Measurements from ENCODE around the gene ANTXR1.

The ANTXR1 gene

DNA sequence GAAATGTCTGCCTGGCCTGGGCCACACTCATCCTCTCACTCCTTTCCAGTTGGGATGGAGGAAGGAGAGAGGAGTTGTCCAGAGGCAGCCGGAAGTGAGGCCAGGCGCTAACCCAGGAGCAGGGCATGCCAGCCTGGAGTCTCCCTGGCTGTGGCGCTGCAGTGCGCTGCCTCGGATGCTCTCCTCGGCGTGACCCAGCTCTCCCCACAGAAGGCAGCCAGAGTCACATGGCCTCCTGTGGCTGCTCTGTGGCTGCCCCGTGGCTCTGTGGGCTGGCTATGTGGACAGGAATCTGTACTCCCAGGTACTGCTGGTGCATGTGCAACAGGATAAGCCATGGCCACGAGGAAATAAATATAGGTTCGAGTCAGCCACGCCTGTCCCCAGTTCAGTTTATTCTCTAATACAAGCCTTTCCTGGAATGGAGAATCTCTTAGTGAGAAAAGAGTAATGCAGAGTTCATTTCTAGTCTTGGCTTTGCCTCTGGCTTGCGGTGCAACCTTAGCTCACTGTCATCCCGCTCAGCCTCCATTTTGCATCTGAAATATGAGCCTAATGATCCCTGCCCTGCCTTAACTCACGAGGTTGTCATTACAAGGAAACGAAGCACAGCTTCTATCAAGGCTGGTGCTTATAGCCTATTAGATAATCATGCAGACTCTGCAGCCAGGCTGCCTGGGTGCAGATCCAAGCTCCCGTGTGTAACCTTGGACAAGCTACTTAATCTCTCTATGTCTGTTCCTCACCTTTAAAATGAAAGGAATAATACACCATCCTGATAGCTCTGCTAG, 106.3 kb downstream of the ANTXR1 start:
- H3K27ac Mint-ChIP-seq: no peak overlapping the region
- no peak for ATAC-seq (replicated peaks)
- no peaks in the 10 kb centered on the region for H3K4me1 Mint-ChIP-seq
- H3K27me3 Mint-ChIP-seq: peaks cover 0 to 5% of the 10 kb centered on the region in 2 donors
- H3K36me3 Mint-ChIP-seq: no peaks in the 10 kb centered on the region
- H3K9me3 Mint-ChIP-seq: no peaks in the 10 kb centered on the region
- no peak overlapping the region for H3K4me3 Mint-ChIP-seq
- no peak for DNase-seq

DNA sequence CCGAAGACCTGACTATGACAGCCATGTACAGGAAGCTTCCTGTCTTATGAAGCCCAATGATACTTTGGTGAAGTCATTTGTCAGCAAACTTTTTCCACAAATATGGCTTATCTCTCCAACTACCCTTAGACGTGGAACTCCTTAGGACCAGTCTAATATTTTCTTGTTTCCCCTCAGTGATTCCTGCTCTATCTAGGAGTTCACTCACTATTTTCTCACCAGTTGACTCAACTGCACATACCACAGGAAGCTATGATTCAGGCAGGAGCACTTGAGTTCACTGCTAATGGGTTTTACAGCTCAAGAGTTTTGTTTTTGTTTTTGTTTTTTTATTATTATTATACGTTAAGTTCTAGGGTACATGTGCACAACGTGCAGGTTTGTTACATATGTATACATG, 109.3 kb downstream of the ANTXR1 start:
- no peaks in the 10 kb centered on the region for H3K4me1 Mint-ChIP-seq
- ATAC-seq (replicated peaks) (no peak), DNase-seq (no peak)
- H3K27me3 Mint-ChIP-seq: peaks cover 2 to 10% of the 10 kb centered on the region in 2 donors
- H3K4me3 Mint-ChIP-seq: no peak overlapping the region
- H3K27ac Mint-ChIP-seq: no peak overlapping the region
- H3K36me3 Mint-ChIP-seq: no peaks in the 10 kb centered on the region
- no peaks in the 10 kb centered on the region for H3K9me3 Mint-ChIP-seq

DNA sequence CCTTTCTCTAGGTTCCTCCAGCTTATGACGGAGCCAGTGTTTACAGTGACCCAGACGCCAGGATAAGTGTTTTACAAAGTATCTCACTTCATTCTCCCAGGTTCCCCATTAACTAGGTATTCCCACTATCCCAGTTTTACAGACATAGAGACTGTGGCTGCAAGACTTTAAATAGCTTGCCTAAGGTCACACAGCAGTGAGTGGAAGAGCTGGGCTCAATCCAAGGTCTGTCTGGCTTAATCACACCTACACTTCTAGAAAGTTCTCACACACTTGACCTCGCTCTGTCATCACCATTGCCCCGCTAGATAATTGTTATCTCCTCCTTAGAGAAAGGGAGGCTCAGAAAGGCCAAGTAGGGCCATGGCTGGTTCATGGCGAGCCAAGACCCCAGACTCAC, 110.2 kb downstream of the ANTXR1 start:
- no peak overlapping the region for H3K27ac Mint-ChIP-seq
- no peak for DNase-seq
- no peaks in the 10 kb centered on the region for H3K36me3 Mint-ChIP-seq
- H3K9me3 Mint-ChIP-seq: no peaks in the 10 kb centered on the region
- no peaks in the 10 kb centered on the region for H3K4me1 Mint-ChIP-seq
- H3K27me3 Mint-ChIP-seq: peaks cover 7 to 10% of the 10 kb centered on the region in 2 donors
- H3K4me3 Mint-ChIP-seq: no peak overlapping the region
- ATAC-seq (replicated peaks): no peak

DNA sequence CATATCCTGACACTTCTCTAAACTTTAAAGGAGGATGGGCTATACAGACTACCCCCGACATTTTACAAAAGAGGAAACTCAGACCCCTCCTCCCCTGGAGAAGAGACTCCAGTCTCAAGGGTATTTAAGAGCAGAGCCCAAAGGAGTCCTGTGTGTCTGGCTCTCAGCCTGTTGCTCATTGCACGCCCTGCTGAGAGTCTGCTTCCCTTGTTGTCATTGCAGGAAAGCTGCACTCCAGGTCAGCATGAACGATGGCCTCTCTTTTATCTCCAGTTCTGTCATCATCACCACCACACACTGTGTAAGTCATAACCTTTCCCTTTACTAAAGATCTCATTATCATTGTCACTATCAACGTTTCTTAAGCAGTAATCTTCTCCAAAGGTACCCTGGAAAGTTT, 111.4 kb downstream of the ANTXR1 start:
- no peaks in the 10 kb centered on the region for H3K4me1 Mint-ChIP-seq
- DNase-seq: no peak
- no peak for ATAC-seq (replicated peaks)
- H3K27me3 Mint-ChIP-seq: peaks cover 7 to 10% of the 10 kb centered on the region in 2 donors
- H3K9me3 Mint-ChIP-seq: no peaks in the 10 kb centered on the region
- H3K27ac Mint-ChIP-seq: no peak overlapping the region
- no peaks in the 10 kb centered on the region for H3K36me3 Mint-ChIP-seq
- H3K4me3 Mint-ChIP-seq: no peak overlapping the region

DNA sequence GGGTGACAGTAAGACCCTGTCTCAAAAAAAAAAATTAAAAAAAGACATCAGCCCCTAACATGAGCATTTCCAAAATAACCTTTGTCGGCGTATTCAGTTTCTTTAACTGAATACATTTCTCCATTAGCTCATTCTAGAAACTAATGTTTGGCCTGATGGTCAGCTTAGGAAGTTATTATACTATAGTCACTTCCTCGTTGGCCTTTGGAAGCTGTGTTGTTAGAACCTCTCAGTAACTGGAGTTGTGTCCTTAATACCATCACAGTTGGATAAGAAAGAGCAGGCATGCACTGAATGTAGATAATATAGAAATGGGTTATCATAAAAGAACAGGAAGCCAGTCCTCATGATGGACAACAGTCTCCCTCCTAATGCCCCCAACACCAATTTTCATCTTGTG, 112.8 kb downstream of the ANTXR1 start:
- Mint-ChIP-seq H3K4me3 (no peak overlapping the region), H3K27me3 (peaks cover 7 to 10% of the 10 kb centered on the region in 2 donors), H3K9me3 (no peaks in the 10 kb centered on the region), H3K27ac (no peak overlapping the region), H3K36me3 (no peaks in the 10 kb centered on the region), H3K4me1 (no peaks in the 10 kb centered on the region)
- DNase-seq: no peak
- ATAC-seq (replicated peaks): no peak

DNA sequence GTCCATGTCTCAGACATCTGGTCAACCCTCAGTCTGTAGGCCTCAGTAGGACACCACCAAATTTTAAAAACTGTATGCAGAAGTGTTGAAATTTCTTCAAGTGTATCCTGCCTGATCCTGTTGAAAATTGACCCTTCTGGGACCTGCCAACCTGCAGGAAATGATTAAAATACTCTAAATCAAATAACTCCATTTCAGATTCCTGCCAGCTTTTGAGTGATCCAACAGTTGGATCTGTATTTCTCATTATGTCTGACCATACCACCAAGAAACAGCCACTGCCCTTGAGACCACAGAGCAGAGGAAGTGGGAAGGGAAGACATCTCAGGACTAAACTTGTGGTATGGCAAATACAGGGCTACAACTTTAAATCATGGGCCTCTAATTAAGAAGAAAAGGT, 113.4 kb downstream of the ANTXR1 start:
- H3K27me3 Mint-ChIP-seq: peaks cover 7 to 10% of the 10 kb centered on the region in 2 donors
- no peaks in the 10 kb centered on the region for H3K36me3 Mint-ChIP-seq
- ATAC-seq (replicated peaks) (no peak), DNase-seq (no peak)
- H3K4me1 Mint-ChIP-seq: no peaks in the 10 kb centered on the region
- no peaks in the 10 kb centered on the region for H3K9me3 Mint-ChIP-seq
- H3K4me3 Mint-ChIP-seq: no peak overlapping the region
- no peak overlapping the region for H3K27ac Mint-ChIP-seq

DNA sequence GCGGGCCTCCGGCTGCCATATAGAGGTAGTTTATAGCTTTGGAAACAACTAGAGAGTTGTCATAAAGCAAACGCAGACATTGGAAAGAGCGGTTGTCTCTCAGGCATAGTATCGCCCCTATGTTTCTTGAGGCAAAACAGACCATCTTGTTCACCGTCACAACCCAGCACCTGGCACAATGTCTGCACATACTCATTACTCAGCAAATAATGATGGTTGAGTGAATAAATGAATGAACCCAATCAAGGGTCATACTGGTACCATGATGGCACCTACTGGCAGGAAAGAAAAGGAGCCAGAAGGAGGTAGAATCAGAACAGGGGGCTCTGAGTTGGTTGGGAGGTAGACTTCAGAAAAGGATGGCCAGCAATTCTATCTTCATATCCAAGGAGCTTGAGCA, 118.5 kb downstream of the ANTXR1 start:
- ATAC-seq (replicated peaks): no peak
- no peak overlapping the region for H3K27ac Mint-ChIP-seq
- H3K27me3 Mint-ChIP-seq: peaks cover 7 to 13% of the 10 kb centered on the region in 2 donors

DNA sequence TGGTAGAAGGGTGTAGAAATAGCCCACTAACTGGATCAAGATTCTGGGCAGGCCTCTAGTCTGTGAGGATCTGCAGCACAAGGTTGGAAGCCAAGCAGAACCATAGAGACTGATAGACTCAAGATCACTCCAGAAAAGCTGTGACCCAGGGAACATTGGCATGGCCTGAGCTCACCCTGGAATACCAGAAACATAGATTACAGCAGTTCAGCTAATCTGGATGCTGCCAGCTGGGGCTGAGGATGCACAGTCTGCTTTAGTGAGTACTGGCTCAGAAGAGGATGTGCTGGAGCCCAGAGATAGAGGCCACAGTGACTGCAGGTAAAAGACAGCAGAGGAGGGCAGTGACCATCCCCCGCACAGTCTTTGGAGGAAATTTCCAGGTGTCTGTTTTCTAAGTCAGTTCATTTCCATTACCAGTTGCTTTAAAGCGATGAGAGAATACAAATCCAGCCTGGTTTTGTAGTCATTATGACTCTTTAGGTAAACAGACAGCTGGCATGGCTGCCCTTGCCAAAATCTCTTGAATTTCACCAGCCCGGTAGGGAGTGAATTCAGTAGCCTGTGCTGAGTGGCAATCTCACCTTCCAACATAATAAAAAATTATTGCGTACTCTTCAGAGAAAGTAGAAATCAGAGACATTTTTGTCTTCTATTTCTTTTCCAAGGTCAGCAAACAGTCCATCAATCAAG, 119.2 kb downstream of the ANTXR1 start:
- H3K27ac Mint-ChIP-seq: no peak overlapping the region
- no peaks in the 10 kb centered on the region for H3K9me3 Mint-ChIP-seq
- no peaks in the 10 kb centered on the region for H3K4me1 Mint-ChIP-seq
- no peak overlapping the region for H3K4me3 Mint-ChIP-seq
- ATAC-seq (replicated peaks): no peak
- peaks cover 7 to 12% of the 10 kb centered on the region in 2 donors for H3K27me3 Mint-ChIP-seq
- H3K36me3 Mint-ChIP-seq: no peaks in the 10 kb centered on the region
- DNase-seq: no peak

More for the DNA sequence above, 118.5 kb downstream of the ANTXR1 start:
- DNase-seq: no peak
- Mint-ChIP-seq H3K9me3 (no peaks in the 10 kb centered on the region), H3K36me3 (no peaks in the 10 kb centered on the region), H3K4me3 (no peak overlapping the region), H3K4me1 (no peaks in the 10 kb centered on the region)

DNA sequence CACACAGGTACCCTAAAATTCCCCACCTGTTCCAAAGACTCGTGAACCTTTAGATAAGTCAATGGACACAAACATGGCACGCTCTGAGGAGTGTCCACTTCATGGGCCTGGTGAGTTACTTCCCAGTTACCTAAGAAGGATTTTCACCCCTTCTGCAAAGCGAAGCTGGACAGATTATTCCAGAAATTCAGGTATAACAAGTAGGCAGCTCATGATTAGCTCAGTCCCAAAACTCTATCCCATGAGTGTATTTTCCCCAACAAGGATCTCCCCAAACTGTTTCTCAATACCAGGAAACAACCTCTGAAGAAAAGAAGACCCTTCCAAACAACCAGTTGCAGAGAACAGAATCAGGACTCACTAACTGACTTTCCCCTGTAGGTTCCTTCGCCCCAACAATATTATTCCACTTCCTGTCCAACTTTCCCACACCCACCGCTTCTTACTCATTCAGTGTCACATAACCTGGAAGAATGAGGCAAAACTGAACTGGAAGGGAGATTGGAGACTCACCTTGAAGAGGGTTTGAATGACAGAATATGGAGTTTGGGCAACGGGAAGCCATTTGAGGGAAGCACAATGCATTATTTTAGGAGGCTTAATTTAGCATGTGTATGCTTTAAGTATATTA, 120.1 kb downstream of the ANTXR1 start:
- ATAC-seq (replicated peaks): no peak
- DNase-seq: no peak
- Mint-ChIP-seq H3K4me3 (no peak overlapping the region), H3K9me3 (no peaks in the 10 kb centered on the region), H3K4me1 (no peaks in the 10 kb centered on the region), H3K36me3 (no peaks in the 10 kb centered on the region), H3K27ac (no peak overlapping the region), H3K27me3 (peaks cover 6 to 7% of the 10 kb centered on the region in 2 donors)

DNA sequence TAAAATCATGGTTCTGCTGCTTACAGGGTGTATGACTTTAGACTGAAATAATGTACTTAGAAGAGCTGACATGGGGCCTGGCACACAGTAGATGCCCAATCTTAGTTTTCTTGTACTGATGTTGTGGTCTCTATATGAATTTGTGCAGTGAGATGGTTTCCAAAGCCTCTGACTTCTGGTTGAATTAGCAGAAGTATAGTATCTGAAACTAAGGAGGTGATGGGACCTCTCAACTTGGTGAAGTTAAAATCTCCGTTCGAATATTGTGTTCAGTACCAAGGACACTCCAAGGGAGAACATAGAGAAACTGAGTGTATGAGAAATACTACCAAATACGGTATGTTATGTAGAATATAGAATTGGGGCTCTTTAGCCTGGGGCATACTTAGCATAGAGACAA, 120.9 kb downstream of the ANTXR1 start:
- H3K9me3 Mint-ChIP-seq: no peaks in the 10 kb centered on the region
- DNase-seq (no peak), ATAC-seq (replicated peaks) (no peak)
- H3K36me3 Mint-ChIP-seq: no peaks in the 10 kb centered on the region
- H3K27ac Mint-ChIP-seq: no peak overlapping the region
- peaks cover 6 to 7% of the 10 kb centered on the region in 2 donors for H3K27me3 Mint-ChIP-seq
- no peak overlapping the region for H3K4me3 Mint-ChIP-seq
- no peaks in the 10 kb centered on the region for H3K4me1 Mint-ChIP-seq

DNA sequence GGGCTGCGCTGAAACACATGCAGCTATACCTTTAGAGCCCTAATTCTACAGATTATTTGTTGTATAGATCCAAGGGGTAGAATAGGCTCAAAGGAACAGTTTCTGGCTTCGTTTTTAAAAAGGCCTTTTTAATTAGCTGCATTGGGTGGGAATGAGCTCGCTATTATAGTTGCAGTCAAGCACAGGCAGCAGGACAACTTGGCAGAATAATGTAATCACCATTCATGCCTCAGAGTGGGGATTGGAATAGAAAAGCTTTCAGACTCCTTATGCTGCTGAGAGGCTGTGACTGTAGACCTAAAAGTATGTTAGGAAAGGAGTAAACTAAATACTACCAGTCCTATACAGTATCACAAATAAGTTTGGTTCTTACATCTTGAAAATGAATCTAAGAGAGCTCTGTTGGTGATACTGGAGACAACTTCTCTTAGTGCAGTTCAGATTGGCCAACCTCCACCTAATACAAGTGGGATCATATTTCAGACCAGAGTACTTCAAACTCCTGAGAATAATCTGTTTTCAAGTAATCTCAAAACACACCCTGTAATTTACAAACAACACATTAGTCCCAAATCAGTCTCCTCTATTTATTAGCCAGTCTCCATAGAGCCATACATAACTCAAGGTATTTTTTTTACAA, 121.4 kb downstream of the ANTXR1 start:
- Mint-ChIP-seq H3K4me3 (no peak overlapping the region), H3K27me3 (peaks cover 6 to 7% of the 10 kb centered on the region in 2 donors), H3K4me1 (no peaks in the 10 kb centered on the region), H3K27ac (no peak overlapping the region), H3K9me3 (no peaks in the 10 kb centered on the region), H3K36me3 (no peaks in the 10 kb centered on the region)
- no peak for DNase-seq
- ATAC-seq (replicated peaks): no peak

DNA sequence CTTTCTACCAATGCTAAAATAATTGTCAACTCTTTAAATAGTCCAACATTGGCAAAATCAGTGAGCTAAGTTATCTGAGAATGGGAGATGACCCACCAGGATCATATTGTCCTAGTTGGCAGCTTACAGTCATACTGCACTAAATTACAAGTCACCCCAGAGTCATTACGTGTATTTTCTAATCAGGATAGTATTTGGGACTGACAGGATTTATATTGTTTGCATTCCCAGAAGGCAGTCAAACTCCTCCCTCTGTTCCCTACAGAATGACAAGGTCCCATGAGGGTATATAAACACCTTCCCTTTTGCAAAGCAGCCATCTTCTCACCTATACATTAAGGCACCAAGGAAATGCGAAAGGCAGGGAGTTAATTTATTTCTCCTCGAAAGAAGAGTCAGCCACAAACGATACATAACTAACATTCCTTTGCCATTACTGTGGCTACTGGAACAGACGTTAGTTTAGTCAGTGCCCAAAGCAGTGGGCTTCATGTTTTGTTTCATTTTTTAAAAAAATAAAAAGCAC, 125.3 kb downstream of the ANTXR1 start:
- H3K9me3 Mint-ChIP-seq: no peaks in the 10 kb centered on the region
- H3K4me3 Mint-ChIP-seq: no peak overlapping the region
- peaks cover 3 to 12% of the 10 kb centered on the region in 2 donors for H3K27me3 Mint-ChIP-seq
- no peaks in the 10 kb centered on the region for H3K36me3 Mint-ChIP-seq
- no peaks in the 10 kb centered on the region for H3K4me1 Mint-ChIP-seq
- DNase-seq (no peak), ATAC-seq (replicated peaks) (no peak)
- H3K27ac Mint-ChIP-seq: no peak overlapping the region

DNA sequence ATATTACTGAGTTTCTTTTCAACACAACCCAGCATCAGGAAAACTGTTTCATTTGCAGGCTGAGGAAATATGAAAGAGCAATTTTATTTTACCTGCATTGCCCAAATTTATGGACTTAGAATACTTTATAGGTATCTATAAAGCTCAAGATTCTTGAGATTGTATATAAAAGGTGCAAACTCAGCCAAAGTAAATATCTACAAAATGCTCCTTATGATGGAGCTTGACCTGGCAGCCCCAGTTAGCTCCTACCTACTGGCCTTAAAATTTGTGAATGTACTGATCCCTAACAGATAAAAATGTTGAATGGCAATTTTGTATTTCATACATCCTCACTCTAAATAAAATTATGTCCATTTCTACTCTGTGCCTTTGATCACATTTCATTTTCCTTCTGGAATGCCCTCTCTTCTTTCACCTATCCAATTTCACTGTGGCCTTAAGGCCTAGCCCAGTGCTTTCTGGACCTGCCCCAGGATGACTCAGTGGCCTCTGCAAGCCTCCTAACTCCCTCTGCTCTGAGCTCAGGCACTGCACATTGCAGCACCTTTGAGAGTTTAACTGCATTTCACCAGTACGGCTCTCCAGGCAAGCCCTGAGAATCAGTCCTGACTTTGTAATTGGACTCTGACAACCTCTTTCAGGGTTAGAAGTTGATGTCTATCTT, 125.9 kb downstream of the ANTXR1 start:
- ATAC-seq (replicated peaks) (no peak), DNase-seq (no peak)
- Mint-ChIP-seq H3K4me1 (no peaks in the 10 kb centered on the region), H3K4me3 (no peak overlapping the region), H3K27ac (no peak overlapping the region), H3K27me3 (peaks cover 0 to 13% of the 10 kb centered on the region in 2 donors), H3K36me3 (no peaks in the 10 kb centered on the region), H3K9me3 (no peaks in the 10 kb centered on the region)
